GM21528 (cell line): ENCODE results near the gene ERC2.

Experiments used
- ATAC-seq: cut with Tn5 transposase; IDR thresholded peaks from one replicate; pipeline ENCODE4 v1.9.1; 2021; ENCODE audit warnings: mild to moderate bottlenecking, moderate library complexity; ENCODE audit not compliant: unreplicated experiment, low FRiP score

ERC2 gene

GRCh38 chr3:55716044-55716443, 752.2 kb downstream of the ERC2 start:
- ATAC-seq: no peak

DNA sequence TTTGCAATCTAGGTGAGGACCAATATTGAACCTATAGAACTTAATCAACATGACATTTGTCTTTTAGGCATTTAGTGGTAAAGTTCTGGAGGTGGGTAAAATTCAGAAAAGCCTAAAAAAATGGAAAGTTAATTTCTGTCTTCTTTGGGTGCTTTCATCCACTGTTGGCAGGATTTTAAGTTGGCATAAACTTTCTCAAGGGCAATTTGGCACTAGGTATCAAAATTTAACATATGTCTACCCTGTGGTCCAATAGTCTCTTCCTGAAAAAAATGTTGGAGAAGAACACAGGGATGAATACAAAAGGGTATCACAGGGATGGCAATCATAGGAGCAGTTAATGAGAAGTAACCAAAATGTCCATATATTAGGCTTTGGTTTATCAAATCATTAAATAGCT, 754.2 kb downstream of the ERC2 start:
- no peak for ATAC-seq

DNA sequence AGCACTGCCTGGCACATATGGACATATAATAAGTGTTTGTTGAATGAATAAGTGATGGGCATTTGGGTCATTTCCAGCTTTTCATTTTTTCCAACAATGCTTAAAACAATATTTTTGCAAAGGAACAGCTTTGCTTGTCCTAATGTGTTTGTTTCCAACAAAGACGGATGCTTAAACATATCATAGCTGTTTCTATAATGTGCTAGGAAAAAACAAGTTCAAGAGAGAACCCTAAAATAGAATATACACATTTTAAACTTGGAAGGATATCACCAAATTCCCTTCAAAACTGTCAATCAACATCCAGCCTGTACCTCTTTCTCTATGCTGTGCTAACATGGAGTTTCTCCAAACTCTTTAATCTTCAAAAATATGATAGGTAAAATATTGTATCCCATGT, 756.6 kb downstream of the ERC2 start:
- ATAC-seq: no peak

DNA sequence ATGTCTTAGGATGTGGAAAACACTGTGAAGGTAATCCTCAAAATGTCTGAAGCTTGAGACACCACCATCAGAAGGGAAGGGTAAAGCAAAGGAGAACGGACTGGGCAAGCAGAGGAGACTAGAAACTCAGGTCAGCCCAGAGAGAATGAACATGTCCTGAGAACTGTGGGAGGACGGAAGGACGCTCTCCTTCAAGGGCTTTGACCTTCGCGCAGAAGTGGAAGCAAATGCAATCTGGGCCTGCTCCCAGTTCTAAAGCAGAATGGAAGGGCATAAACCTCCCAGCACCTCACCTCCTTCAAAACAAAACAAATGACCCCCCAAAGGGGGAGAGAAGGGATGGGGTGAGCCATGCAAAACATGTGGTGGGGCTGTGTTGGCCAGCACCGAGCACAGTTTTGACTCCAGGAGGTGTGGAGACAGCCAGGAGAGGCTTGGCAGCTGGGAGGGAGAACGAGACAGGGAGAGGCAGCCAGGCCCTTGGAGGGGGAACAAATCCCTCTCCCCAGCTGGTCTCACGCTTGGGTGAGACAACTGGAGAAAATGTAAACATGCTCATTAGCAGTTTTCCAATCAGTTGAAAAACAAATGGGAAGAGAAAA, 758.8 kb downstream of the ERC2 start:
- ATAC-seq: no peak

- no peak for ATAC-seq
These were observed 759.3 kb downstream of the ERC2 start for GRCh38 chr3:55708921-55709320.

DNA sequence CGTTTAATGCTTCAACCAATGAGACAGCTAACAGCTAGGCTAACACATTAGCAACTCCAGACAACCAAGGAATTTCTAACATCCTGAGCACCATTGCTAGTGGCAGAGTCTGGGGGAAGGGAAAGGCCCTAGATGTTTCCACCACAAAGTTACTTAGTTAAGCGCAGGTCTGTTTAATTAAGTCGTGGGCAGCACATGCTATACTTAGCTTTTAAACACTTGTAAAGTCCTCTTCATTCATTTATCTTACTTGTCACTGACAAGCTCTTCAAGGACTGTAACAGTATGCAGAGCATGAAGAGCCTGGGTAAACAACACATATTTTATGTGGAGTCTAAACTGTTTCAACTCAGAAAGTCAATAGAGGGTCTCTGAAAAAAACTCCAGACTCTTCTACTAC, 760.0 kb downstream of the ERC2 start:
- ATAC-seq: no peak

DNA sequence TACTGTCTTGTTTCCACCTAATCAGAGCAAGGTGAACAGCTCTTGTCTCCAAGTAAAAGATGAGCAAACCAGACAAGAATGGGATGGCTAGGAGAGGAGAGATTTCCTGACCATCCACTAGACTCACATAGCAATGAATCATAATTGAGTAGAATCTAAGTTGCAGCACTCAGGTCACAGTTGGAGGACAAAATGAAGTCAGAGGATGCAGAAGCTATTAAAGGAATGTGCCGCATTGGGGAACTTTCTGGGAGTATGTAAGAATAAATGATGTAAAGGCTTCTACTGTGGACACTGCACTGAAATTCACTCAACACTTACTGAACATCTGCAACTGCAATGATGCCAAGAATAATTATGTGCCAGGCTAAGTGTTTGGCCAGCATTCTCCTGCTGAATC, 763.7 kb downstream of the ERC2 start:
- ATAC-seq: no peak

DNA sequence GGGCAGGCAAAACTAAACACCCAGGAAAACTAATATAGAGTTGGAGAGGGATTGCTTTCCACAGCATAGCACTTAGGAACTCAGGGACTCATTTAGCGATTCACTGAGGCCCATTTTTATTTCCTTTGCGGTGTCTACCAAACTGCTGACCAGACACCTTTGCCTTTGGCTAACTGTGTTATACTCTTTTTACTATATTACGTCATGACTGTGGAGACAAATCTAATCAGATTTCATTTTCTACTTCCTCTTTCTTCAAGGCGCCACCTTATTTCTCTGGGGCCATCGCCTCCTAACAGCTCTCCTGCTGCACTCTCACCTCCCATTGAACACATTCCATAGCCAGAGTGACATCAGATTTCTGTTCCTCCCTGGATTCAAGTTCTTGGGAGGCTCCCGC, 765.4 kb downstream of the ERC2 start:
- ATAC-seq: no peak

- no peak for ATAC-seq
These were observed 766.3 kb downstream of the ERC2 start for GRCh38 chr3:55701997-55702396.

- no peak for ATAC-seq
These were observed 769.4 kb downstream of the ERC2 start for GRCh38 chr3:55698831-55699230.

GRCh38 chr3:55697177-55697865, 770.9 kb downstream of the ERC2 start:
- no peak for ATAC-seq

DNA sequence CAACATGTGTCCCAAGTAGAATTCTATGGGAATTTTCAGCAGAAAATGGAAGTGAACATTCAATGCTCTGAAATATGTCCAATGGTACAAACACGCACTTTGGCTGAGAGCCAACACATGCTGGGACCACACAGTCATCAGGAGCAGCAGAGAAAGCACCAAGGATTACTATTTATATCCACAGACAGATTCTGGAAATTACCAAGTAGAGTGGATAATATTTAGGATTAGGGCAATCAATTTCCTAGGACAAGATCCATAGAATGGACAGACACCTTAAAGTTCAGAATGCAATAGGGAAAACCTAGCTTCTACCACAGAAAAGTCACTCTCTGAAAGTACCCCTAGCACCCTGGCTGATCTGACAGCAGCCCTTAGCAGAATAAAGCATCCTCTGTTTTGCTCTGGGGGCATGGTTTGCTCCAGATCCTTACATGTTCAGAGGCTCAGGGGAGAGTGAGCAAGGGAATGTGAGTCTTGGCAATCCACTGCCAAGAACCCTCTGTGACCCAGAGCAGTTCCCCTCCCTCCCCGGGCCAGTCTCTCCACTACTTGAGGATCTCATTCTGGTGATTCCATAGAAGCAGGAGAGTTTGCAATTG, 775.2 kb downstream of the ERC2 start:
- no peak for ATAC-seq

DNA sequence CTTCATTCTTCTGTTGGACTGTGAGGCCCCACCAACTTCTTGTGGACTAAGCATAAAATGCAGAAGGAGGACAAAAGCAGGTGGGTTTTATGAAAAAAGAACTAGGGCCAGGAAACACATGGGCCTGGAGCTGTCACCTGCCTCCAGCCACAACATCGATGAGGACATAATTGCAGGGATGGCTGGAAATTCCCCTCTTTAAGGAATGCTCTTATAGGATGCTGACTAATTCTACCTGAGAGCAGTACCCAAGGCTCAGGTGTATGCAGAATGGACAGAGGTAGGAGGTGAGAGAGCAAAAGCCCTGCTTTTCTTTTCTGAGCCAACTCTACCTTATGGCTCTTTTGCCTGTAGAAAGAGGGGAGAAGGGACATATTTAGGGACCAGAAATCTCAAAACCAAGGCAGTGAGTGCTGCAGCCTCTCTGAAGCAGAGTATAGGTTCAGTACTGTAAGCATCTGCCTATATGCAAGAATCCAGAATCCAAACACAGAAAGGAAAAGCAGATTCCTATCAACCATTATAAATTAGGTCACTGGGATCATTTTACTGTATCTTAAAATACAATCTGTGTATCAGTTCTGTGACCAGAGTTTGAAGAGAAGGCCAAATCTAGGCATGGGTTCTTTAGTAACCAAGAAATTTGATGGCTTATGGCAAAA, 775.8 kb downstream of the ERC2 start:
- ATAC-seq: no peak

- no peak for ATAC-seq
These were observed 777.1 kb downstream of the ERC2 start for GRCh38 chr3:55691141-55691540.

- ATAC-seq: peak; percentile 66
These were observed 777.5 kb downstream of the ERC2 start for GRCh38 chr3:55690726-55691125.

- ATAC-seq: no peak
These were observed 778.1 kb downstream of the ERC2 start for GRCh38 chr3:55690177-55690576.

DNA sequence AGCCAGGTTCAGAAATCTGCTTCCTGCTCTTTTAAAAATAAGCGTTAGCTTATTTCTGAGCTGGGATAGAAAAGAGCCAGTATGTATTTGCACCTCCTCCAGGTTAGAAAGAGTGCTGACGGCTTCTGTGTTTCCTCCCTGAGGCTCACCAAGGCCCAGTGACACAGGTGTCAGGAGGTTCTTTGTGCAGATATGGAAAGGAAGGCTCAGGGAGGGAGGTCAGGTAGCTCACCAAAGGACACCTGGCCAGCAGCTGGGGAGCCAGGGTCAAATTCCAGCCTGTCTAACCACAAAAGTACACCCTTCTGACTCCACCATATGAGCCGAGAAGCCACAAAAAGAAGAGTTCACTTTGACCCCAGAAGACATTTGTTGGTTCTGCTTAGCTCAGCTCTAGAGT, 780.1 kb downstream of the ERC2 start:
- no peak for ATAC-seq

- ATAC-seq: no peak
These were observed 780.7 kb downstream of the ERC2 start for GRCh38 chr3:55687526-55687925.

DNA sequence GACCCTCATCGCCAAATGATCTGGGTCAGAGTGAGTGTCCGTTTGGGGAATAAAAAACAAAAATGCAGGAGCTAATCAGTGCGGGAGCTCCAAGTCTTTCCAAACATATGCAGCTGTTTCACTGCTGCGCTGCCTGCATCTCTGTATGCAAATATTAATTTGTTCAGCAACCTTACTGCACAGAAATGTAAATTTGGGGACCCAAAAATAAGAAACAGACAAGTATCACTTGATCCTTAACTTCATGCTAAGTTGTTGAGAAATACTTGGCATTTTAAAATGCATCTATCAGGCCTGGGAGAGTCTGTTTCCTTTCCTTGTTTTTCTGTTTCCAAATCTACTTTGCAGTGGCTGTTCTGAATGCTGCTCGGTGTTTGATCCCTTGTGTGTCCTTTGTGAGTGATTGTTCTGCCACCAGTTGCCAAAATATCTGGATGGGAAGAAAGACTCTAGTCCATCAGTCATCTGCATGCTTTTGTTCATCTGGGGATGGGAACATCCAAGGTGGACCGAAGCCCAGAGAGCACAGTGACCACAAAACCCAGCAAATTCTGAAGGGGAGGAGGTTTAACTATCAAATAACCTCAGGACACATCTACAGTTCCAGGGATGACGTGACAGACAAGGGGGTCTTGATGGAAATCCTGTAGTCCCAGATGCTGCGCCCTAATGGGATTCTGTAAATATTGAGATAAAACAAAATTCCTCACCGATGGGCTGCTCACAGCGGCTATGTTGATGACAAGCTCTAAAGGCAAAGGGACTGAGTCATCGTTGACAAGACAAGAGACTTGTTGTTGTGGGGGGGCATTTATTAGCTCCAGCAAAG, 781.6 kb downstream of the ERC2 start:
- no peak for ATAC-seq

DNA sequence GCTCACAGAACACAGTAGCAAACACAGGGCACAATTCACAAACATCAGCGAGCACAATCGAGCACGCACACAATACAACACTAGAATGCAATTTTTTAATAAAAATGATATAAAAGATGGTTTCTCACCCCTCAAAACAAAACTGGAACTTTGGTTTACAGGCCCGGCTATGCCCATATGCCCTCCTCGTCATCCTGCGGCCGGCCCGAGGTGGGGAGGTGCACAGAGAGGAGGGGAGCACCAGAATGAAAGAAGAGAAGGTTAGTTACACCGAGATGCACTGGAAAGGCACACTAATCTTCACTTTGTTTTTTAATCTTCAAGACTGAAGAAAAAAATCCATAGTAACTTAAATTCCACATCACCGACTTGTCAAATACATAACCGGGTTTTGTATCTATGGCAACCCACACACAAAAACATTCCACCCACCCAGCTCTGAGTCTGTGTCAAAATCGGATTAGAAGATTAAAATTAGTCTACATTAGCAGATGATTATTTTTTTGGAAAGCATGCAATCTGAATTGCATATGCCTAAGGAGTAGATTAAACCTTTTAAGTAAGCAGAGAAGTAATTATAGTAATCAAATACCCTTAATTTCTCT, 784.5 kb downstream of the ERC2 start:
- ATAC-seq: no peak
